GM23338 (cell line): Measurements from ENCODE around the gene LCLAT1. TPM values are rescaled to one million over a fixed set of nuclear protein-coding genes. Genes with fewer than 3 reads are reported as not detected.
A peak's percentile ranks its signal among the peaks of the same experiment; 100 is the strongest.

Experiments
- ATAC-seq: fragments of 200-7000 bp; cut with Tn5 transposase; 3 replicates; pipeline ENCODE4 v1.9.1; 2020
- DNase-seq: peaks from one replicate; pipeline ENCODE4 v3.0.0-alpha.2; 2015; ENCODE audit warnings: low spot score
- H2AFZ ChIP-seq: fragments of 200-600 bp; sonication (generic); 2 replicates; pipeline ENCODE4 v1.8.0; 2016; ENCODE audit warnings: antibody characterized with exemption, mild to moderate bottlenecking, moderate library complexity
- H3F3A ChIP-seq: fragments of 200-600 bp; sonication (generic); replicated peaks from 2 replicates; pipeline ENCODE4 v1.8.0; 2017; ENCODE audit warnings: antibody characterized with exemption, mixed run types, low read depth
- H3K27ac ChIP-seq: fragments of 200-600 bp; sonication (generic); 2 replicates; pipeline ENCODE4 v1.6.1; 2016; ENCODE audit warnings: low read depth
- H3K27me3 ChIP-seq: fragments of 200-600 bp; sonication (generic); 2 replicates; pipeline ENCODE4 v1.8.0; 2016; ENCODE audit warnings: mild to moderate bottlenecking, mixed run types, moderate library complexity; ENCODE audit not compliant: insufficient read depth
- H3K36me3 ChIP-seq: fragments of 200-600 bp; sonication (generic); 2 replicates; pipeline ENCODE4 v1.8.0; 2016; ENCODE audit warnings: mild to moderate bottlenecking; ENCODE audit not compliant: insufficient read depth
- H3K4me1 ChIP-seq: fragments of 200-600 bp; sonication (generic); 2 replicates; pipeline ENCODE4 v1.8.0; 2016; ENCODE audit warnings: mild to moderate bottlenecking, moderate library complexity; ENCODE audit not compliant: insufficient read depth
- H3K4me2 ChIP-seq: fragments of 200-600 bp; sonication (generic); 2 replicates; pipeline ENCODE4 v1.7.1; 2017; ENCODE audit warnings: mixed run types
- H3K4me3 ChIP-seq: fragments of 200-600 bp; sonication (generic); 2 replicates; pipeline ENCODE4 v1.6.1; 2016; ENCODE audit warnings: mixed run types
- H3K79me2 ChIP-seq: fragments of 200-600 bp; sonication (generic); replicated peaks from 2 replicates; pipeline ENCODE4 v1.8.0; 2017; ENCODE audit warnings: mild to moderate bottlenecking; ENCODE audit not compliant: insufficient read depth
- H3K9me2 ChIP-seq: fragments of 200-600 bp; sonication (generic); 2 replicates; pipeline ENCODE4 v1.8.0; 2017; ENCODE audit not compliant: insufficient read depth
- H4K20me1 ChIP-seq: fragments of 200-600 bp; sonication (generic); replicated peaks from 2 replicates; pipeline ENCODE4 v1.8.0; 2017; ENCODE audit warnings: mild to moderate bottlenecking; ENCODE audit not compliant: insufficient read depth
- H3K27ac Mint-ChIP-seq: 2 replicates; pipeline ENCODE4 v1.8.0; 2020; ENCODE audit warnings: inconsistent platforms, mild to moderate bottlenecking, moderate library complexity, mixed read lengths
- H3K27me3 Mint-ChIP-seq: 3 replicates; pipeline ENCODE4 v1.8.0; 2022; ENCODE audit warnings: low read depth, mild to moderate bottlenecking, moderate library complexity, mixed read lengths, inconsistent platforms; ENCODE audit not compliant: insufficient read depth, poor library complexity
- H3K36me3 Mint-ChIP-seq: 3 replicates; pipeline ENCODE4 v1.8.0; 2021; ENCODE audit warnings: low read depth, mild to moderate bottlenecking, inconsistent platforms, moderate library complexity, mixed read lengths
- H3K4me1 Mint-ChIP-seq: 3 replicates; pipeline ENCODE4 v1.8.0; 2020; ENCODE audit warnings: mild to moderate bottlenecking, inconsistent platforms, mixed read lengths
- H3K4me3 Mint-ChIP-seq: 3 replicates; pipeline ENCODE4 v1.8.0; 2021; ENCODE audit warnings: moderate library complexity, mild to moderate bottlenecking, inconsistent platforms, mixed read lengths
- H3K9me3 Mint-ChIP-seq: 3 replicates; pipeline ENCODE4 v1.8.0; 2020; ENCODE audit warnings: moderate library complexity, mild to moderate bottlenecking, inconsistent platforms, mixed read lengths
- CREB1 ChIP-seq: fragments of 250-450 bp; sonication (Bioruptor Pico); IDR thresholded peaks from 2 replicates; pipeline ENCODE4 v1.5.0; 2020; ENCODE audit warnings: low read depth, mild to moderate bottlenecking, moderate library complexity
- EZH2phosphoT487 ChIP-seq: fragments of 200-600 bp; sonication (generic); IDR thresholded peaks from one replicate; pipeline ENCODE4 v1.8.1; 2018; ENCODE audit warnings: antibody characterized with exemption; ENCODE audit not compliant: unreplicated experiment
- JUNB ChIP-seq: IDR thresholded peaks from one replicate; pipeline ENCODE4 v1.6.1; 2016; ENCODE audit warnings: antibody characterized with exemption; ENCODE audit not compliant: unreplicated experiment
- NANOG ChIP-seq: IDR thresholded peaks from 2 replicates; pipeline ENCODE4 v1.6.1; 2016; ENCODE audit warnings: antibody characterized with exemption, borderline replicate concordance
- POLR2AphosphoS5 ChIP-seq: IDR thresholded peaks from 2 replicates; pipeline ENCODE4 v1.6.1; 2016; ENCODE audit warnings: antibody characterized with exemption, low read depth
- ZNF462 ChIP-seq: fragments of 250-450 bp; sonication (Bioruptor Pico); IDR thresholded peaks from 2 replicates; pipeline ENCODE4 v1.5.0; 2020; ENCODE audit warnings: mild to moderate bottlenecking, moderate library complexity
- polyA plus RNA-seq: library from polyadenylated mRNA; unstranded; fragments of >200 nt; fragmentation: Nextera tagmentation; extraction: Ambion mirVana; gene quantifications from 2 replicates; pipeline ENCODE4 v1.2.1, GENCODE V29; 2016
- total RNA-seq: library from RNA; depleted of rRNA; stranded (reverse); fragments of >200 nt; shearing (Covaris generic); gene quantifications from 2 replicates; pipeline ENCODE4 v1.2.3, GENCODE V29; 2014

The LCLAT1 gene
- total and polyA plus RNA-seq, 2 experiments from 2014 or later = 11.5 to 30.1 TPM

GRCh38 chr2:30620102-30620501 is 173.1 kb downstream of the LCLAT1 start:
- Histone ChIP-seq H2AFZ (no peak overlapping the region), H3K36me3 (no peaks in the 10 kb centered on the region), H3K4me3 (no peak overlapping the region), H3K79me2 (no peaks in the 10 kb centered on the region), H3K27ac (no peak overlapping the region), H3K4me1 (peaks cover 9% of the 10 kb centered on the region), H4K20me1 (no peaks in the 10 kb centered on the region), H3K9me2 (peaks cover 7% of the 10 kb centered on the region; the same call in 1 of the 2 replicates), H3K27me3 (no peaks in the 10 kb centered on the region), H3K4me2 (no peak overlapping the region), H3F3A (no peaks in the 10 kb centered on the region)
- peaks cover 4% of the 10 kb centered on the region; the same call in 1 of the 3 replicates for H3K4me1 Mint-ChIP-seq
- no peak overlapping the region for H3K4me3 Mint-ChIP-seq
- no peaks in the 10 kb centered on the region for H3K9me3 Mint-ChIP-seq
- H3K27ac Mint-ChIP-seq = no peak overlapping the region
- peaks cover 14% of the 10 kb centered on the region for H3K36me3 Mint-ChIP-seq
- ATAC-seq = no peak
- TF ChIP-seq CREB1 (CRISPR knock-in tag) = no peak
- TF ChIP-seq JUNB = no peak
- no peak for TF ChIP-seq NANOG
- no peak for TF ChIP-seq ZNF462 (CRISPR knock-in tag)
- peaks cover 5% of the 10 kb centered on the region for H3K27me3 Mint-ChIP-seq
- no peak for DNase-seq

GRCh38 chr2:30621836-30622235 is 174.8 kb downstream of the LCLAT1 start:
- ATAC-seq (no peak), DNase-seq (no peak)
- no peaks in the 10 kb centered on the region for H4K20me1 ChIP-seq
- H3K27ac Mint-ChIP-seq = peak overlapping the region; percentile 43
- no peaks in the 10 kb centered on the region for H3K79me2 ChIP-seq
- H3K27me3 Mint-ChIP-seq = peaks cover 5% of the 10 kb centered on the region
- H3K4me1 ChIP-seq = no peaks in the 10 kb centered on the region; the same call in 1 of the 2 replicates
- no peak overlapping the region for H2AFZ ChIP-seq
- H3K4me2 ChIP-seq = no peak overlapping the region
- H3K36me3 Mint-ChIP-seq = peaks cover 14% of the 10 kb centered on the region
- no peaks in the 10 kb centered on the region for H3F3A ChIP-seq
- no peaks in the 10 kb centered on the region for H3K36me3 ChIP-seq
- H3K9me2 ChIP-seq = peaks cover 7% of the 10 kb centered on the region; the same call in 1 of the 2 replicates
- no peaks in the 10 kb centered on the region for H3K9me3 Mint-ChIP-seq
- H3K27ac ChIP-seq = no peak overlapping the region
- H3K4me3 Mint-ChIP-seq = no peak overlapping the region
- H3K27me3 ChIP-seq = no peaks in the 10 kb centered on the region
- H3K4me1 Mint-ChIP-seq = no peaks in the 10 kb centered on the region; the same call in 2 of the 3 replicates
- H3K4me3 ChIP-seq = no peak overlapping the region
- TF ChIP-seq ZNF462 (CRISPR knock-in tag) (no peak), EZH2phosphoT487 (no peak), POLR2AphosphoS5 (no peak)
